ENCODE data around the gene NENF.

GRCh38 chr1:212446333-212446732 is 13.6 kb downstream of the NENF start:
- no peak for TF ChIP-seq CTCF (IDR thresholded peaks at IDR 0.05)
- no peak for TF ChIP-seq POLR2AphosphoS5 (IDR thresholded peaks at IDR 0.05; ENCODE audit: insufficient read depth in 1 of 2, low read depth in 1 of 2)
